BJ (cell line): ENCODE data around the gene SLC22A1. TPM values are rescaled to one million over a fixed set of nuclear protein-coding genes. Genes with fewer than 3 reads are reported as not detected.

ENCODE experiments used
- CTCF ChIA-PET: fragments of 350-600 bp; formaldehyde crosslinking; extraction: SDS; loops from one replicate; lab custom pipeline; 2021; ENCODE audit warnings: antibody characterized with exemption, inconsistent platforms; lab: Yijun Ruan, JAX
- POLR2A ChIA-PET: fragments of 300-600 bp; sonication (Branson Sonifier 250); formaldehyde crosslinking; extraction: SDS; loops from one replicate; lab custom pipeline; 2021; ENCODE audit warnings: antibody characterized with exemption; lab: Charles Lee
- DNase-seq: peaks from one replicate; pipeline ENCODE4 v3.0.0-alpha.2; 2011; ENCODE audit warnings: low read depth
- H3K27me3 ChIP-seq: 2 replicates; pipeline ENCODE4 v1.6.0; 2011; ENCODE audit warnings: low read length; ENCODE audit not compliant: control insufficient read depth, insufficient read depth
- H3K36me3 ChIP-seq: 2 replicates; pipeline ENCODE4 v1.5.1; 2011; ENCODE audit warnings: low read length; ENCODE audit not compliant: control insufficient read depth, insufficient read depth
- H3K4me3 ChIP-seq: 2 replicates; pipeline ENCODE4 v1.5.1; 2011; ENCODE audit warnings: low read depth, mild to moderate bottlenecking, control low read depth, low read length
- CTCF ChIP-seq: IDR thresholded peaks from 2 replicates; pipeline ENCODE4 v1.5.1; 2011; ENCODE audit warnings: low read depth, mild to moderate bottlenecking, control low read depth, inconsistent platforms, low read length, moderate library complexity; ENCODE audit not compliant: insufficient read depth
- polyA plus RNA-seq: library from polyadenylated mRNA; depleted of rRNA; stranded (reverse); fragments of >200 nt; gene quantifications from 2 replicates; pipeline ENCODE4 v1.2.3, GENCODE V29; 2011

The SLC22A1 gene
- polyA plus RNA-seq, 1 experiment = 0.11 TPM

DNA sequence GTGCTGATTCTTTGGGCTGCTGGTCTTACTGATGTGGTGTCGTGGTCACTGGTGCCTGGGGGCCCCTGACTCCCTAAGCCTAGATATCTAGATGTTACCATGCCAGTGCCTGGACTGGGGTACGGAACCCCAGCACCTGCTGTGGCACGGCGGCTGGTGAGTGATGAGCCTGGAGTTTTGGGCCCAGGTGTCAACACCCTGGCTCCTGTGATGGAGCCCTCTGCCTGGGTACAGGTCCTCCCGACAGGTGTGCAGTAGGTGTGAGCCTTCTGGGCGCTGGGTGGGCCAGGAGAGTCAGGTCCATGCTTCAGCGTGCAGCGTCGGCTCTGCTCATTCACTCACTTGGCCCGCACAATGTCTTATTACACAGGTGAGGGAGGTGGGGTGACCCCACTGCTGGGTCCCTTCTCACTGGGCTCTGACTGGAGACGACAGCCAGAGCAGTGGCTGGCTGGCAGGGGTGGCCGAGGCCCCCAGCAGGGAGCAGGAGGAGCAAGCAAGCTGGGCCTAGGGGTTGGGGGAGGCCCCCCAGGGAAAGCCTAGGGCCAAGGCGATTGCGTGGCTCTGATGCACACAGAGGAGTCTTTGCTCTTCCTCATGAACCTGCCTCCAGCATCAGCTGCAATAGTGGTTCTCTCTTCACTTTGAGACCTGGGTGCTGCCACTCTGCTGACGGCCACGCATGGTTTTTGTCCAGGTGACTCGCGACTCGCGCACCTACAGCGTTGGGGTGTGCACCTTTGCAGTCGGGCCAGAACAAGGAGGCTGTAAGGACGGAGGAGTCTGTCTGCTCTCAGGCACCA, 42.5 kb upstream of the SLC22A1 start:
- H3K4me3 ChIP-seq = no peak overlapping the region
- DNase-seq = no peak
- H3K27me3 ChIP-seq = no peaks in the 10 kb centered on the region
- H3K36me3 ChIP-seq = peaks cover 22% of the 10 kb centered on the region
- ChIA-PET POLR2A (no interaction called here), CTCF (interaction anchor here (1.2 to 5.0 kb wide), 3 partner anchors 8 to 376 kb away, joined by 3 to 45 read pairs (median 7); no protein-coding TSS in a partner anchor)
- TF ChIP-seq CTCF = no peak

- TF ChIP-seq CTCF = no peak
- H3K4me3 ChIP-seq = no peak overlapping the region
- no peak for DNase-seq
- no peaks in the 10 kb centered on the region for H3K27me3 ChIP-seq
- H3K36me3 ChIP-seq = peaks cover 27% of the 10 kb centered on the region
- ChIA-PET POLR2A (no interaction called here), CTCF (interaction anchor here (0.6 to 5.0 kb wide), 3 partner anchors 8 to 376 kb away, joined by 3 to 45 read pairs (median 7); no protein-coding TSS in a partner anchor)
Measured at GRCh38 chr6:160079686-160080043, 42.0 kb upstream of the SLC22A1 start.

DNA sequence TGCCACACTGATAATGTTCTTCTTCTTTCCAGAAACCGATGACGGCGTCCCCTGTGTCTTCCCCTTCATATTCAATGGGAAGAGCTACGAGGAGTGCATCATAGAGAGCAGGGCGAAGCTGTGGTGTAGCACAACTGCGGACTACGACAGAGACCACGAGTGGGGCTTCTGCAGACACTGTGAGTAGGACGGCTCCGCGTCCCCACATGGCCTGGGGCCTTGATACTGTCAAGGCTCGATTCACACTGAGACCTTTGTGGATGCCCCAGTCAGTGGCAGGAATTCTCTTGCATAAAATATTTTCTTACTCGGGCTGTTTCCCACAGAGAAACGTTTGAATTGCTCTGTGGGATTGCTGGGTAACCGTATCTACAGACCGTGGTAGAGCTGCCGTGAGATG, 41.5 kb upstream of the SLC22A1 start:
- CTCF ChIA-PET = interaction anchor here (0.6 to 5.0 kb wide), 3 partner anchors 7 to 375 kb away, joined by 3 to 45 read pairs (median 7); no protein-coding TSS in a partner anchor
- DNase-seq = no peak
- Histone ChIP-seq H3K36me3 (peaks cover 30% of the 10 kb centered on the region), H3K4me3 (no peak overlapping the region), H3K27me3 (no peaks in the 10 kb centered on the region)
- POLR2A ChIA-PET = no interaction called here
- TF ChIP-seq CTCF = no peak

- POLR2A ChIA-PET = no interaction called here
- Histone ChIP-seq H3K36me3 (peaks cover 32% of the 10 kb centered on the region), H3K27me3 (no peaks in the 10 kb centered on the region), H3K4me3 (no peak overlapping the region)
- CTCF ChIA-PET = no interaction called here
- DNase-seq = no peak
- TF ChIP-seq CTCF = no peak
Measured at GRCh38 chr6:160081398-160081797, 40.2 kb upstream of the SLC22A1 start.

GRCh38 chr6:160082627-160083026, 39.0 kb upstream of the SLC22A1 start:
- ChIA-PET POLR2A (no interaction called here), CTCF (no interaction called here)
- no peak for TF ChIP-seq CTCF
- no peak for DNase-seq
- Histone ChIP-seq H3K27me3 (no peaks in the 10 kb centered on the region), H3K36me3 (peaks cover 35% of the 10 kb centered on the region), H3K4me3 (no peak overlapping the region)
